ENCODE data around the gene MADD.

Gene MADD

DNA sequence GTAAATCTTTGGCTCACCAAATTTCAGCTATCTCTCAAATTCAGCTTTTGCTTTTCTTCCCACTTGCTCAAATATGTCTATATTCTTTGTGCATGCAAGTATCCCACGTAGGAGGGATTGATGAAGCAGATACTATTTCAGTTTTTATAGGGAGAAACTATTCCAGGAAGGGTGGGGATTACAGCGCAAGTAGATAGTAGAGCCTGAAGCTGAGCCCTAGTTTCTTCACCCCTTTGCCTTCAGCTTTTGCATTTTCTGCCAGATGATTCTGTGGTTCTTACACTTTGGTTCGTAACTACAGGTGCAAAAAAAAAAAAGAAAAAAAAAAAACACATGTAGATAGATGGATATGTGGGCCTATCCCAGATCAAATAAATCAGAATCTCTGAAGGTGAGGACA is 18.2 kb upstream of the MADD start:
- H3K4me3 ChIP-seq (ENCODE audit: low read length in 2 of 2) = no peak overlapping the region
- H3K4me1 ChIP-seq (ENCODE audit: control insufficient read depth, insufficient read depth, low read length) = peaks cover 36% of the 10 kb centered on the region
- H3K9ac ChIP-seq (ENCODE audit: low read length in 2 of 2) = no peak overlapping the region
- no peak overlapping the region for H3K27ac ChIP-seq (ENCODE audit: low read length)
- H3K36me3 ChIP-seq (ENCODE audit: control insufficient read depth in 2 of 2, insufficient read depth in 2 of 2, low read length in 2 of 2) = peaks cover 0 to 3% of the 10 kb centered on the region in 2 donors
- no peaks in the 10 kb centered on the region for H3K9me3 ChIP-seq (ENCODE audit: control insufficient read depth in 2 of 2, low read length in 2 of 2)
- no peaks in the 10 kb centered on the region for H3K27me3 ChIP-seq (ENCODE audit: control insufficient read depth in 1 of 2, insufficient read depth in 2 of 2, low read length in 2 of 2)

DNA sequence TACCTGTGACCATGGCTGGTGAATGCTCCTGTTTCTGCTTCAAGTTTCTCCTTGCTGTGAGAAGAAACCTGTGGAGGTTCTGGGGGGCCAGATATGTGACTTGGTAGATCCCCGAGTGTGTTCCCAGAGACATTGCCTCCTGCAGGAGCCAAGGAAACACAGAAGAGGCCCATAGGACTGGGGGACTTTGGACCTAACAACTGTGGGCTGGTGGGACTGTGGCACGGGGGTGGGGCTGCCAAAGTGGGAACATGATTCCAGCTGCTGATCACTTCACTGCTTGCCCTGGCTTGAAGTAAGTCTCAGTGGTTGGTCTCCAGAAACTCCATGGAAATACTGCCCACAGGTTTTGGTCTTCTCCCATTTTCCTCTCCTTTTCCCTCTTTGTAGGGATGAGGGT is 16.3 kb upstream of the MADD start:
- no peaks in the 10 kb centered on the region for H3K9me3 ChIP-seq (ENCODE audit: control insufficient read depth in 2 of 2, low read length in 2 of 2)
- no peak overlapping the region for H3K9ac ChIP-seq (ENCODE audit: low read length in 2 of 2)
- no peaks in the 10 kb centered on the region for H3K36me3 ChIP-seq (ENCODE audit: control insufficient read depth in 2 of 2, insufficient read depth in 2 of 2, low read length in 2 of 2)
- no peaks in the 10 kb centered on the region for H3K27me3 ChIP-seq (ENCODE audit: control insufficient read depth in 1 of 2, insufficient read depth in 2 of 2, low read length in 2 of 2)
- peak overlapping the region; percentile 67 for H3K27ac ChIP-seq (ENCODE audit: low read length)
- H3K4me3 ChIP-seq (ENCODE audit: low read length in 2 of 2) = no peak overlapping the region
- H3K4me1 ChIP-seq (ENCODE audit: control insufficient read depth, insufficient read depth, low read length) = peaks cover 39% of the 10 kb centered on the region

- peak overlapping the region; percentile 67 for H3K27ac ChIP-seq (ENCODE audit: low read length)
- peaks cover 39% of the 10 kb centered on the region for H3K4me1 ChIP-seq (ENCODE audit: control insufficient read depth, insufficient read depth, low read length)
- no peaks in the 10 kb centered on the region for H3K27me3 ChIP-seq (ENCODE audit: control insufficient read depth in 1 of 2, insufficient read depth in 2 of 2, low read length in 2 of 2)
- peak overlapping the region; percentile 21 to 28 for H3K9ac ChIP-seq (ENCODE audit: low read length in 2 of 2)
- no peak overlapping the region for H3K4me3 ChIP-seq (ENCODE audit: low read length in 2 of 2)
- no peaks in the 10 kb centered on the region for H3K36me3 ChIP-seq (ENCODE audit: control insufficient read depth in 2 of 2, insufficient read depth in 2 of 2, low read length in 2 of 2)
- H3K9me3 ChIP-seq (ENCODE audit: control insufficient read depth in 2 of 2, low read length in 2 of 2) = no peaks in the 10 kb centered on the region
These were observed 15.5 kb upstream of the MADD start for GRCh38 chr11:47254386-47254785.

DNA sequence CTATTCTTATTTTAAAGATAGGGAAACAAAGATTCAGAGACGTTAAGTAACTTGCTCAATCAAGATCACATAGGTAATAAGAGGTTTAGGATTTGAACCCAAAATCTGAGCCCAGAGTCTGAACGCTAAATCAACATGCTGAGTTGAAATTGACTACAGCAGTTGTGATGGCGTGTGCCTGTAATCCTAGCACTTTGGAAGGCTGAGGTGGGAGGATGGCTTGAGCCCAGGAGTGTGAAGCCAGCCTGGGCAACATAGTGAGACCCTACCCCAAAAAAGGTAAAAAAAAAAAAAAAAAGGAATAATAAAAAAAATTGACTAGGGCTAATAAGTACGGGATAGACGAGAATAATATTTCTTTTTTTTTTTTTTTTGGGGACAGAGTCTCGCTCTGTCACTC is 13.6 kb upstream of the MADD start:
- Histone ChIP-seq H3K9me3 (ENCODE audit: control insufficient read depth in 2 of 2, low read length in 2 of 2) (no peaks in the 10 kb centered on the region), H3K27me3 (ENCODE audit: control insufficient read depth in 1 of 2, insufficient read depth in 2 of 2, low read length in 2 of 2) (no peaks in the 10 kb centered on the region), H3K4me3 (ENCODE audit: low read length in 2 of 2) (no peak overlapping the region), H3K9ac (ENCODE audit: low read length in 2 of 2) (no peak overlapping the region), H3K27ac (ENCODE audit: low read length) (no peak overlapping the region), H3K36me3 (ENCODE audit: control insufficient read depth in 2 of 2, insufficient read depth in 2 of 2, low read length in 2 of 2) (no peaks in the 10 kb centered on the region), H3K4me1 (ENCODE audit: control insufficient read depth, insufficient read depth, low read length) (peaks cover 40% of the 10 kb centered on the region)

- H3K27me3 ChIP-seq (ENCODE audit: control insufficient read depth in 1 of 2, insufficient read depth in 2 of 2, low read length in 2 of 2) = no peaks in the 10 kb centered on the region
- H3K9ac ChIP-seq (ENCODE audit: low read length in 2 of 2) = peak overlapping the region; percentile 52 to 68
- H3K4me3 ChIP-seq (ENCODE audit: low read length in 2 of 2) = peak overlapping the region; percentile 52 to 66
- H3K9me3 ChIP-seq (ENCODE audit: control insufficient read depth in 2 of 2, low read length in 2 of 2) = no peaks in the 10 kb centered on the region
- H3K27ac ChIP-seq (ENCODE audit: low read length) = peak overlapping the region; percentile 60
- peaks cover 40% of the 10 kb centered on the region for H3K4me1 ChIP-seq (ENCODE audit: control insufficient read depth, insufficient read depth, low read length)
- H3K36me3 ChIP-seq (ENCODE audit: control insufficient read depth in 2 of 2, insufficient read depth in 2 of 2, low read length in 2 of 2) = no peaks in the 10 kb centered on the region
These were observed 12.8 kb upstream of the MADD start for GRCh38 chr11:47257177-47257516.

DNA sequence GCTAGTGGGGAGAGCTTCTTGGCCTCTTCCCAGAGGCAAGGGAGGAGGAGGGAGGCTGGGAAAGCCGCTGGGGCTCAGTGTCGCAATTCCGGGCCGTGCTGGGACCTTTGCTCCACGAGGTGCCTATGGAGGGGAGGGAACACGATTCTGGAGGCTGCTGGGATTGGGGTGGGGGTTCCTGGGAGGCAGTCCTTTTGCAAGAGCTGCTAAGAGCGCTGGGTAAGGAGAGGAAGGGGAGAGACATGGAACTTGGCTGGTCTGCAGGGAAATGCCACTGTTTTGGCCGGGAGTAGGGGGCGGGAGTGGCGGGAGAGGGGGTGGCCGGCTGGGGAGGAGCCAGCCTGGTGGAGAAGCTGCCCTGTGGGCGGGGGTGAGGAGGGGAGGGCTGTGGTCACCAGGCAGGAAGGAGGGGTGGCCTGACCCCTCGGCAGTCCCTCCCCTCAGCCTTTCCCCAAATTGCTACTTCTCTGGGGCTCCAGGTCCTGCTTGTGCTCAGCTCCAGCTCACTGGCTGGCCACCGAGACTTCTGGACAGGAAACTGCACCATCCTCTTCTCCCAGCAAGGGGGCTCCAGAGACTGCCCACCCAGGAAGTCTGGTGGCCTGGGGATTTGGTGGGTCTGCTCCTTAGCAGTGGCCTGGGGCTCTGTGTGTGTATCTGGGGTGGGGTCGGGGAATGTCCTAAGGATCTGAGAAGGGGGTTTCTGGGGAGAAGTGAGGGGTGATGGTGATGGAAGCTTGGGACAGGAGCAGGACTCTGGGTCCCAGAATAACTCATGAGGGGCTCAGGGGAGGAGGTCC is 12.2 kb upstream of the MADD start, which contains the start of gene NR1H3:
NR1H3 (plus strand) TSS at position 480 of the 800 bp plus-strand sequence. CDS start 1,221 bp downstream, outside the sequence.
- H3K9me3 ChIP-seq (ENCODE audit: control insufficient read depth in 2 of 2, low read length in 2 of 2) = no peaks in the 10 kb centered on the region
- peak within 1 kb of the TSS; percentile 52 to 68 for H3K9ac ChIP-seq (ENCODE audit: low read length in 2 of 2)
- peak within 1 kb of the TSS; percentile 52 to 66 for H3K4me3 ChIP-seq (ENCODE audit: low read length in 2 of 2)
- H3K27me3 ChIP-seq (ENCODE audit: control insufficient read depth in 1 of 2, insufficient read depth in 2 of 2, low read length in 2 of 2) = no peaks in the 10 kb centered on the region
- H3K4me1 ChIP-seq (ENCODE audit: control insufficient read depth, insufficient read depth, low read length) = peaks cover 40% of the 10 kb centered on the region
- no peaks in the 10 kb centered on the region for H3K36me3 ChIP-seq (ENCODE audit: control insufficient read depth in 2 of 2, insufficient read depth in 2 of 2, low read length in 2 of 2)
- peak within 1 kb of the TSS; percentile 60 for H3K27ac ChIP-seq (ENCODE audit: low read length)

GRCh38 chr11:47258317-47258902 is 11.5 kb upstream of the MADD start:
- no peaks in the 10 kb centered on the region for H3K36me3 ChIP-seq (ENCODE audit: control insufficient read depth in 2 of 2, insufficient read depth in 2 of 2, low read length in 2 of 2)
- peak overlapping the region; percentile 52 to 66 for H3K4me3 ChIP-seq (ENCODE audit: low read length in 2 of 2)
- H3K9me3 ChIP-seq (ENCODE audit: control insufficient read depth in 2 of 2, low read length in 2 of 2) = no peaks in the 10 kb centered on the region
- H3K27ac ChIP-seq (ENCODE audit: low read length) = peak overlapping the region; percentile 60
- peak overlapping the region; percentile 52 to 55 for H3K9ac ChIP-seq (ENCODE audit: low read length in 2 of 2)
- H3K27me3 ChIP-seq (ENCODE audit: control insufficient read depth in 1 of 2, insufficient read depth in 2 of 2, low read length in 2 of 2) = no peaks in the 10 kb centered on the region
- peaks cover 40% of the 10 kb centered on the region for H3K4me1 ChIP-seq (ENCODE audit: control insufficient read depth, insufficient read depth, low read length)

DNA sequence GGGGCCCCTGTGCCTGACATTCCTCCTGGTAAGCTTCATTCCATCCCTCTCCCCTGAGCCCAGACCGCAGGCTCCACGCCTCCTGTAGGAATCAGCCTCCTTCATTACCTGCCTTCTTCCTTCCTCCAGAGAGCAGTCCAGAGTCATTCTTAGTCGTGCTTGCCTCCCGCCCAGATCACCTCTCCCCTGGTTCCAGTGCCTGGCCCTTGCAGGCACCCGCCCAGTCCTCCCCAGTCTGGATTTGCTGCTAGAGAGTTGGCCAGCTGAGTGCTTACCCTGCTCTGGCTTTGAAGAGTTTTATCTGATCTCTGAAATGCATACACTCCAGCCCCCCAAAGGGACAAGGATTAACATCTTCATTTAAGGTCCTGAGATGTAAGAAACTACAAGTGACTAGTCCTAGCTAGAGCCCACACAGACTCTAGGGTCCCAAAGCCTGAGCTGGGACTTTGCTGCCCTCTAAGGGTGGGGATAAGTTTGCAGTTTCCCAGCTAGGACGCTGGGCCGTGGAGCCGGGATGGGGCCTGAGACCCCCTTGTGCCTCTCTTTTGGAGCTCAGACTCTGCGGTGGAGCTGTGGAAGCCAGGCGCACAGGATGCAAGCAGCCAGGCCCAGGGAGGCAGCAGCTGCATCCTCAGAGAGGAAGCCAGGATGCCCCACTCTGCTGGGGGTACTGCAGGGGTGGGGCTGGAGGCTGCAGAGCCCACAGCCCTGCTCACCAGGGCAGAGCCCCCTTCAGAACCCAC is 10.5 kb upstream of the MADD start:
- peak overlapping the region; percentile 52 to 66 for H3K4me3 ChIP-seq (ENCODE audit: low read length in 2 of 2)
- H3K36me3 ChIP-seq (ENCODE audit: control insufficient read depth in 2 of 2, insufficient read depth in 2 of 2, low read length in 2 of 2) = no peaks in the 10 kb centered on the region
- peak overlapping the region; percentile 2 for H3K27ac ChIP-seq (ENCODE audit: low read length)
- no peaks in the 10 kb centered on the region for H3K27me3 ChIP-seq (ENCODE audit: control insufficient read depth in 1 of 2, insufficient read depth in 2 of 2, low read length in 2 of 2)
- H3K9ac ChIP-seq (ENCODE audit: low read length in 2 of 2) = peak overlapping the region in 1 of 2 donors; percentile 38
- no peaks in the 10 kb centered on the region for H3K9me3 ChIP-seq (ENCODE audit: control insufficient read depth in 2 of 2, low read length in 2 of 2)
- H3K4me1 ChIP-seq (ENCODE audit: control insufficient read depth, insufficient read depth, low read length) = peaks cover 33% of the 10 kb centered on the region

- Histone ChIP-seq H3K27ac (ENCODE audit: low read length) (no peak overlapping the region), H3K36me3 (ENCODE audit: control insufficient read depth in 2 of 2, insufficient read depth in 2 of 2, low read length in 2 of 2) (no peaks in the 10 kb centered on the region), H3K9ac (ENCODE audit: low read length in 2 of 2) (no peak overlapping the region), H3K4me3 (ENCODE audit: low read length in 2 of 2) (no peak overlapping the region), H3K4me1 (ENCODE audit: control insufficient read depth, insufficient read depth, low read length) (peaks cover 26% of the 10 kb centered on the region), H3K9me3 (ENCODE audit: control insufficient read depth in 2 of 2, low read length in 2 of 2) (no peaks in the 10 kb centered on the region), H3K27me3 (ENCODE audit: control insufficient read depth in 1 of 2, insufficient read depth in 2 of 2, low read length in 2 of 2) (no peaks in the 10 kb centered on the region)
These were observed 9.6 kb upstream of the MADD start for GRCh38 chr11:47260366-47260765.

DNA sequence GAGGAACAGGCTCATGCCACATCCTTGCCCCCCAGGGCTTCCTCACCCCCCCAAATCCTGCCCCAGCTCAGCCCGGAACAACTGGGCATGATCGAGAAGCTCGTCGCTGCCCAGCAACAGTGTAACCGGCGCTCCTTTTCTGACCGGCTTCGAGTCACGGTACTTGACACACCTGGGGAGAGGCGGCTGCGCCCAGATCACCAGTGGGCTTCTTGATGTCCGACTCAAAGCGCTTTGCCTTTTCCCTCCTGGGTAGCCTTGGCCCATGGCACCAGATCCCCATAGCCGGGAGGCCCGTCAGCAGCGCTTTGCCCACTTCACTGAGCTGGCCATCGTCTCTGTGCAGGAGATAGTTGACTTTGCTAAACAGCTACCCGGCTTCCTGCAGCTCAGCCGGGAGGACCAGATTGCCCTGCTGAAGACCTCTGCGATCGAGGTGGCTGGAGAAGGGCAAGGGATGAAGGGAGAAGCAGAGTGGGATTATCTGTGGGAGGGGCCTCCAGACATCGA is 8.6 kb upstream of the MADD start:
- no peaks in the 10 kb centered on the region for H3K27me3 ChIP-seq (ENCODE audit: control insufficient read depth in 1 of 2, insufficient read depth in 2 of 2, low read length in 2 of 2)
- H3K4me3 ChIP-seq (ENCODE audit: low read length in 2 of 2) = no peak overlapping the region
- H3K9me3 ChIP-seq (ENCODE audit: control insufficient read depth in 2 of 2, low read length in 2 of 2) = no peaks in the 10 kb centered on the region
- peaks cover 26% of the 10 kb centered on the region for H3K4me1 ChIP-seq (ENCODE audit: control insufficient read depth, insufficient read depth, low read length)
- H3K9ac ChIP-seq (ENCODE audit: low read length in 2 of 2) = no peak overlapping the region
- no peak overlapping the region for H3K27ac ChIP-seq (ENCODE audit: low read length)
- H3K36me3 ChIP-seq (ENCODE audit: control insufficient read depth in 2 of 2, insufficient read depth in 2 of 2, low read length in 2 of 2) = no peaks in the 10 kb centered on the region
